ENCODE measurements around the gene CYTH1.
"Not testable (repeated sequence)": the region's sequence is repeated elsewhere in the genome, so short reads cannot be mapped to it uniquely, and the experiment has no call there.

Gene CYTH1

DNA sequence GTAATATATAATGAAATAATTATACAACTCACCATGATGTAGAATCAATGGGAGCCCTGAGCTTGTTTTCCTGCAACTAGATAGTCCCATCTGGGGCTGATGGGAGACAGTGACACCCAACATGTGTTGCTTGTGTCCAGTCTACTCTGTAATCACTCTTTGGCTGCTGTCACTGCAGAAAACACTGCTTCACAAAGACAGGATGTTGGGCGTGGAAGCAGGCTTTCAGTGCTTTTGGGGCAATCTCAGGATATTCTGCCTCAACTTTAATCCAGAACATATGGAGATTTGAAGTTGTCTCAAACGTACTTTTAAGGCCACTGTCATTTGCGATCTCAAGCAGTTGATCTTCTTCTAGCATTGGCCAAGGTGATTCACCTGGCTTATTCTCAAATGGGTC, 94.9 kb downstream of the CYTH1 start:
- no peak for DNase-seq

DNA sequence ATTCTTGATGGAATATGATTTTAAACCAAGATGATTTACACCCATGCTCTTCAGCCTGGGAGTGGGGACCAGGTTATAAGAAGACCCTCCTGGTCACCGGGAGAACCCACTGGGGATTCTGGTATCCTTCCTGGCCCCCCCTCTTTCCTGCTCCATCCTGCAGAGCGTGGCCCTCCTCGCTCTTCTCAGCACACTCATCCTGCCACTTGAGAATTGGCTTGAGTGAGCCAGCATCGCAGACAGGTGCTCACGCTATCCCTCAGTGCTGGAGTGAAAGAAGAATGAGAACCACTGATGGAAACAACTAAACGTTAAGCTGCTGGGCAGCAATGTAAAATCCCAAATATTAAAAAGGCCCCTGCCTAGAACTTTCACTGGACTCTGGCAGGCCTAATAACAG, 98.0 kb downstream of the CYTH1 start:
- DNase-seq, result no peak

DNA sequence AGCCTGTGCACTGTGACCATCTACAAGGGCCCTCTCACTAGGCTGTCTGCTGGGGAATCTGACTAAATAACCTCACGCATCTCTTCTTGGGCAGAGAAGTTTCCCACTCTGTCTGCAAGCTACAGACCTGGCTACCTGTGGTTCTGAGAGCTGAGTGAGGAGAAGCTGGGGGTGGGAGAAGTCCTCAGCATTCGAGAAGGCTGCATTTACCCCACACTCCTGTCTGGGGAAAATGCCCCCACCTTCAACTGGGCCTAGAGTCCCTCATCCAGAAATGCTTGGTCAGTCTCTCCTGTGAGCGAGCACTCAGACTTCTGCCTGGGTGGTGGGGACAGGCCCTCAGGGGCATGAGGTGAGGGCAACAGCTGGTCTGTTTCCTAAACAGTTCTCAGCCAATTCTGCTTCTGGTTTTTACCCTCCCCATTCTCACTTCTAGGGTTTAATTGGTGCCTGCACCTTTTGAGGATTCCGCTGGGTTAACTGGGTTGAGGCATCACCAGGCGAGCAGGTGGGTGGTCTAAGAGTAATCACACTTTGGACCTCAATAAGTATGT, 98.6 kb downstream of the CYTH1 start:
- no peak for DNase-seq

DNA sequence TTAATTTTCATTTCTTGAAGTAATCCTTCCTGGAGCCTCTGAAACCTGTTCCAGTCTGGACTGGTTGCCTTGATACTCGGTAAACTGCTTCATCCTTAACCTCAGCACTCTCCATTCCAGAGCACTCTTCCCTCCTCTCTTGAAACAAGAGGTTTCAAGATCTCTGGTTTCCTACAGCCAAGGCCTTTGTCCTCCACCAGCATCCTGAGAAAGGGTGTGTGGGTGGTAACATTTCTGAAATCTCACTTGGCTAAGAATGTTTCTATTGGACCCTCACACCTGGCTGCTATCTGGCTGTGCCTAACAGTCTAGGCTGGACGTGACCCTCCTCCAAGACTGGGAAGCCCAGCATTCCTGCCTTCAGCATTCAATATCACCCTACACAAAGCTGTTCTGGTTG, 99.7 kb downstream of the CYTH1 start:
- DNase-seq, result no peak

DNA sequence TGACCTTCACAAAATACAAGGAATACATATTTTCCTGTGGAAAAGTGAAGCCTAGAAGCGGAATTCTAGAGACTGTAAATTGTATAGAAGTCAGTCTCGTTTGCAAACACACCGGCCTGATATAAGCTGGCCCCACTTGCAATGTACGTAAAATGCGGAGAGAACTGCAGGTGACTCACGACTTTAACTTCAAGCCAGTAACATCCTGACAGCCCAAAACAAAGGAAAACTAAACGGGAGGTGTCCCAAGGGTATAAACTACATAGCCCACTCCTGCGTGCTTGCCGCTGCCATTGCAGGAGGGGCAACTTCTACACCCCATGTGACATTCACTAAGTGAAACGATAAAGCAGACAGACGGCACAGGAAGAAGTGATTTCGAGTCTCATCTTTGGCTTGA, 101.6 kb downstream of the CYTH1 start:
- DNase-seq, result no peak

DNA sequence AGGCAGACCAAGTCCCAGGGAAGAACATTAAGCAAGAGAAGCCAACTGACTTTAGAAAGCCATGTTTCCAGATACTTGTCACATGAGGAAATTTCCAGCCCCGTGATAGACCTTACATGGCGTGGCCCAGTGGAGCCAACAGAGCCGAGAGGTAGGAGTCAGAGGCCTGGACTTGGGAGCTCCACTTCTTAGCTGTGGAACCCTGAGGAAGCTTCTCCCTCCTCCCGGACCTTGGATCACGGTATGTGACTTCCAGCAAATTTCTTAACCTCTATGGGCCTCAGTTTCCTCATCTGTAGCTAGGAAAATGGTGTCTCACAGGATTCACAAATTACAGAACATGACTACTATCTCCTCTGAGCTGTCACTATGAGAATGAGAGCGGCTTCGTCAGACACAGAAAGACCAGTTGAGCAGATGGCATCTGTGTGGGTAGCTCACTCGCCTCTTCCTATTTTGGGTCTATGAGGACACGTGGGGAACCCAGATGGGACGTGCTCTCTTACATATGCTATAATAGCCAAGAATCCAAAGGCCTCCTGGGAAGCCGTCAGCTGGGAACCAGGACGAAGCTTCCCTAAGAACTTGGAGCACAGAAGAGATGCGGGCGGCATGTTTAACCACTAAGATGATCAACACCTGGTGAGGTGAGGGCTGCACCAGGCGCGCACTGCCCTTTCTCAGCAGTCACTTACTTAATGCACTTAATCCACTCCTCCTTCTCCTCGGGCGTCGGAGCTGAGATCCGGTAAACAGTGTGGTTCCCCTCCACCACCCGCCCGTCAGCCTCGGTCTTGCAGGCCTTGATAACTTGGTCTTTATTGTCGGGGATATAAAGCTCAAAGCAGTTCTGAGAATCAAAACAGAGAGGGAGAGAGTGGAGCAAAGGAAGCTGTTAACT, 102.3 kb downstream of the CYTH1 start:
- DNase-seq, result no peak

DNA sequence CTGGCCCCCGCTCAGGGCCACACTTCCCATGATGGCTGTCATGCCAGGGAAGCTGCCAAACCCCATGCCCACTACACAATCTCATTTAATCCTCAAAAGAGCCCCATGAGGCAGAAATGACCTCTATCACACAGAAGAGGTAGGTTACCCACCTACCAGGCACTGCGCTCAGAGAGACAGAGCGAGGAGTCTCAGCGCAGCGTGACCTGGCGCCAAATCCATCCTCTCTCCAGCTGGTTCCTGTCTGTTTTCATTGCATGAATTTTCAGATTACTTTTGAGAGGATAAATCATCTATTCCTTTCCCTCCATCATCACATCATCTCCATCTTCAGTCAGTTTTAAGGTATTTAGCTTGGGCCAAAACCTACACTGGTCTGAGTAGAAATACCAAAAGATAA, 103.4 kb downstream of the CYTH1 start:
- no peak for DNase-seq

DNA sequence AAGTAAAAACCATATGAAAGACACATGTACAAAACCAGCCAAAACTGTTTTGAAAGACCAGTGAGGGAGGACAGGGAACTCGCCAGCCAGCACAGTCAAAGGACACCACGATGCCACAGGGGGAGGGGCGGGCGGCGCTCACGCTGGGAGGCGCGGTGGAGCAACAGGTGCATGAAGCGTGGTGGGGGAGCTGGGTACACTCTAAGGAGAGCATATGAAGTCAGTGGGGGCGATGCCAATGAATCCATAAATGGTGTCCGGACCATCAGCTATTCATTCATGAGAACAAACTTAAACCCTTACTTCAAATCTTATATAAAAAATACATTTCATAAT, 103.9 kb downstream of the CYTH1 start:
- DNase-seq, result no peak

DNA sequence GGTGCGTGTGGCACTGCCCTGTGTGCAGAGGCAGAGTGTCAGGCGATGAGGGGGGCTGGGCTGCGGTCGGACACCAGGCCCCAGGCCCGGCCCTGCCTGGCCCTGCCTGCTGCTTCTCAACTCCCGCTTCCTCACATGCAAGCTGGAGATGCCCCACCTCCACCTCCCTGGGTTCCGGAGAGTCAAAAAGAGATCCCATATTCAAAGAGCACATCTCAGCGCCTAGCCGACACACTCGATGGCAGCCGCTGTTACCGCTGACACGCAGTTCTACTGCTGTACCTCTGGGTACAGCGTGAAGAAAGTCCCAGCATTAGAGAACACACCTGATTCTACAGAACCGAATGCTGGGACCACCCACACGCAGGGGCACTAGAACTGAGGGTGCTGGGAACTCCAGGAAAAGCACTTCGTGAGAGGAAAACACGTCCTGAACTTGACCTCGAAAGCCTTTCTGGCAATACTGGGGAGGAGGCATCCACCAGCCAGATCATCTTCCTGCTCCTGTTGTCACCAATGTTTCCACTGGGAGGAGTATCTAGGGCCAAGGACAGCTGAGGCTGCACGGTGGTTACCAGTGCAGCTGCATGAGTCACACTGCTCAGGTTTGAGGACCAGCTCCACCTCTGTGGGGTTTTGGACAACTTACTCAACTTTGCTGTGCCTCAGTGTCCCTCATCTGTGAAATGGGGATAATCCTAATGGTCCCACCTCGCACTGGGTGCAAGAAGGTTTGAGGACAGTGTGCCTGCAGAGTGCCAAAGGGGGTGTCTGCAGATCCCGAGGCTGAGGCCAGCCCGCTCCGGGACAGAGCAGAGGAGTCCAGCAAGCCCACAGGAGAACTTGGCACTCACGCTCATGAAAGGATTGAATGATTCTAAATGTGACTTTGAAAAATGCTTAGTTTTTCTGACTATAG, 104.5 kb downstream of the CYTH1 start:
- no peak for DNase-seq

DNA sequence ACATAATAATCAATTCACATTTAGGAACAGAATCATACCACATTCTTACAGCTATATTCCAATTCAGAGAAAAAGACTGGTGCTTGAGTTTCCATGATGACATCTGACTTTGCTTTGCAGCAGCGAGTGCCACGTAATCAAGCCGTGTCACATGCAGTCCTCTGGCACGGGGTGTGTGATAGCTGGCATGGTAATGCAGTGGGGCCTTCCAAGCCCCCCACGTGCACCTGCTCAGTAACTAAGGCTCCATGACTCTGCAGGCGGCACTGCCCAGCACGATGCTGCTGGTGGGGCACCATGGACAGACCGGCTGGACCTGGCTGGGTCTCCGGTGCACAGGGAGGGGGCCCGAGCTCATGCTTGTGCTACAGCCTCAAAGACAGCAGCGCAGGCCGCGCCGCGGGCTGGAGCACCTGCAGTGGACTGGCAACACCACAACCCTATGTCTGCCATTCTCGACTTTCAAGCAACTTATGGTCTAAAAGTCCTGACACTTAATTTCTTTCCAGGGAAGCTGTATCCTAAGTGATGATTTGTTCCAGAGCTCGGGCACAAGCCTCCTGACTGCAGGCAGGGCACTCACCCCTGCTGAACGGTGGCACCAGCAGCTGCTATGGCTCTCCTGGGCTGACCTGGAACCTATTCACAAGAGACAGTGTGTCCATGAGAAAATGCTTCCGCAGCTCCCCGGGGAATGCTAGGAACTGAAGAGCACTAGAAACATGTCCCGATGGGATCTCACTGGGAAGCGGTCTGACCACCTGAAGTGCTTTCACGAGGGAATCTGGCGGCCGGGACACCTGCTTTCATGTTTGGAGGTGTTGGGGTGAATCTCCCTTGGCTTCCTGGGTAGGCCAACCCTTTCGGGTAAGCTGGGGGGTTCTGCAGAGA, 105.4 kb downstream of the CYTH1 start:
- DNase-seq, result no peak

DNA sequence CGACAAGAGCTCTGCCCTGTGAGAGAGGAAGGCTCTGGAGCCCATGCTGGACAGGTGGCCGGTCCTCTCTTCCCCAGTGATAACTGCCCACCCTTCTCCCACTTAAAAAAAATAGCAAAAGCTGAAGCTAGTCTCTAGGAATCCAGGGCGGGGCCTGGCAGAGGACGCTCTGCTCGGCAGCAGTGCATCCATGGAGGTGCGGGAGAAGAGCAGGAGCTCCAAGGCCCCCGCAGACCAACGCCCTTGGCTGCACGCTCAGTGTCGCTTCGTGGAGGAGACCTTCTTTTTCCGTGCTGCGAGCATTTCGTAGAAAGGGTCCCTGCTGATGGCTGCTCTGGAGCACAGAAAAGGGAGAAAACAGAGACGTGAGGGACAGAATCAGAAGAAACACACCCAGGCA, 106.2 kb downstream of the CYTH1 start:
- no peak for DNase-seq

DNA sequence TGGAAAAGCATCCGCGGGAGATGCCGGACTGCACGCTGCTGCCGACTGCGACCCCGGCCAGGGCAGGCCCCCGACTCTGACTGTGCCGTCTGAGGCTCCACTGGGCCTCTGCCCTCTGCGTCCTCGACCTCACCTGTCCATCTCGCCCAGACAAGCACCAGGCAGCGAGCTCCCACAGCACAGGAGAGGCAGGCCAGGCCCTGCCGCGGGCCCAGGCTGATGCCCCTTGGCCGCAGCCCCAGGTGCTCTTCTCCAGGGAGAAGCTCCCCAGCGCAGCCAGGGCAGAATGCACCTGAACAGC, 106.8 kb downstream of the CYTH1 start:
- DNase-seq, result no peak

DNA sequence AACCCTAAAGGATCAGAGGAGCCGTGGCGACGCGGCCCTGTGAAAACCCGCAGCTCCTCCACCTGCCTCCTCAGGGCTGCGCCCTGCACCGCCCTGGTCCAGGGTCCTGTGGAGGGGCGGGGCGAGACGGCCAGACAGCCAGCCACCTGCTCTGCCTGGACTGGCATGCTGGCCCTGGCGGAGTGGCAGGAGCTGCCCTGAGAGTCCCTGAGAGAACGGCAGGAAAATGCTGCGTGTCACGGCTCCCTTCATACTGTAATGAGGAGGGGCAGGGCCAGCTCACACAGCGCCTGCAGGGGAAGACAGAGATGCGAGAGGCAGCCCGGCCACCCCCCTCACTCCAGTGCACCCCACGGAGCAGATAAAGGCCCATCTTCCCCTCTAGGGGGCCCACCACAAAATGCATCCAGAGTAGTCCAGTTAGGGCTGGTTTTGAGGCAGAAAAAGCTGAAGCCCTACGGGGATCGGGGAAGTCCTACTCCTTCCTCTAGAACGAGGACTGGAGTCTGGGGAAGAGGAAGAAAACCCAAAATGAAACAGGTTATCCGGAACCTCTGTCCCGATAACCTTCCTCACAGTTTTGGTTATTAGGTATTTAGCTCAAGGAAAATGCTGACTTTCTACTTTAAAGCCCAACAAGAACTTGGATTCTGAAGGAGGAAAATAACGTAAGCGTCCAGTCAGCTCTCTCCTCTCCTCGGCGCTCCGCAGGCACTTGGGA, 107.3 kb downstream of the CYTH1 start:
- peak in 1 of 2 experiments; percentile 7 for DNase-seq

DNA sequence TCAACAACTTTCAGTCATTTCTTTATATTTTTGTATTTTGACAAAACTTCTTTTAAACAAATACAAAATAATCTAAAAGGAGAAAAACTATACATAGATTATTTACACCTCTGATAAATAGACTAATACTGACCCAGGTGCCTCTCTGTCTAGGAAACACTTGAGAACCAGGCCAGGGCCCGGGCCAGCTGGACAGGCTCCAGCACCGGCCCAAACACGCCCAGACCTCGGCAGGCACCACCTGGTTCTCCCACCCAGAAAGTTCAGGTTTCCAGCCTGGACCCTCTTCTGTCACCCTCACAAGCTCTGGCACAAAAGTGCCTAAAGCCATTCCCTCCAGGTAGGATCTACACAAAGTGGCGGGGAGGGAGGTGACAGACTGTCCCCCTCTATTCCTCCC, 107.9 kb downstream of the CYTH1 start:
- no peak for DNase-seq

DNA sequence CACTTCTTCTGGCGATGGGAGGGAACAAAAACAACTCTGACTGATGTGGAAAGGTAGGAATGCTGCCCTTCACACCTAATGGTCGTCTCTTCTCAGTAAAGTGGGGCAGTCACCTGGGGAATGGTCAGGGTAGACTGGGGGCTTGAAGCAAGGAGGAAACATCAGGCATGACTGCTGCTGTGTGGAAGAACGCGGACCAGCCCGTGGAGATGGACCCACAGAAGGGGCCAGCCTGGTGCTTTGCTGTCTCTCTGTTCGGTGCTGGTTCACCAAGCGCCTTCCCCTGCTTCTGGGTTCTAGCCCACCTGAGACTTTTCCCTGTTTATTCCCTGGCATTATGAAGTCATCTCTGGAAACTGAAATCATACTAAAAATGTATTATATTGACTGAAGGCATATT, 108.7 kb downstream of the CYTH1 start:
- no peak for DNase-seq

DNA sequence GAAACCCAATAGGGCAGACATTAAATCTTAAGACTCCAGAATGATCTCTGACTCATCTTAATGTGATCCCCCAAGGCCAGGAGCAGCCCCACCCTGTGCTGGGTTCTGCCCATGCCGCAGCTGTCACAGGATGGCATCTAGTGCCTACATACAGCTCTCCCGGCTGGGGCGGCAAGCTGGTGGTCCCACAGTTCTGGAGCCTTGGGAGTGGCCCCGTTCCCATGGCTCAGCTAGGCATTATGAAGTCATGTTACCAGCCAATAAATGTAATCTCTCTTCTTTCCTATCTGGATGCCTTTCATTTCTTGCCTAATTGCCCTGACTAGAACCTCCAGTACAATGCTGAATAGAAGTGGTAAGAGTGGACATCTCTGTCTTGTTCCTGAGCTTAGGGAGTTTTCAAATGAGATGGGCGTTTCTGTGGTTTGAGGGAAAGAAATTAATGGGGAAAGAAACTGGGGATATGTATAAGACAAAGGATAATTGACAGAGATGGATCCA, 109.2 kb downstream of the CYTH1 start:
- DNase-seq, result no peak

DNA sequence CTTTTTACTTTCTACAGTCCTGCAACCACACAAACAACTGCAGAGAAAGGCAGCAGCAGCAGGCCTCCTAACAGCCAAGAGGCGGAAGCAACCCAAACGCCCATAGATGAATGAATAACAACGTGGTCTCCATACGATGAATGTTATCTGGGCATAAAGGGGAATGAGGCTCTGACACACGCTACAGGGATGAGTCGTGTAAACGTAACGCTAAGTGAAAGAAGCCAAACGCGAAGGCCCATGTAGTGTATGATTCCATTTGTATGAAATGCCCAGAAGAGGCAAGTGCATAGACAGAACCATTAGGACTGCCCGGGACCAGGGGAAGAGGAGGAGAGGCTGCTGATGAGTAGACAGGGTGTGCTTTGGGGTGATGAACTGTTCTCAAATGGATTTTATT, 110.1 kb downstream of the CYTH1 start:
- DNase-seq, result no peak

DNA sequence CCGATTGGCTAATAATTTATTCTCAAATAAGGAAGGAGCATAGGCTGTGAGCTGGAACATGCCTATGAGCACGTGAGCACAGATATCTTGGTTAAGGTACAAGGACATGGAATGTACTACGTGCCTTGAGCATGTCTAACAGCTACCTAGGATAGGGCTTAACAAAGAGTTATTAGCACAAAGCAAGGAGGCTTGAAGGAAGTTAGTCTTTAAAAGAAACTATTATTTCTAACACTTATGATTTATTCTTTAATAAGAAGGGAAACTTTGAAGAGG, 110.4 kb downstream of the CYTH1 start:
- not testable (repeated sequence) for DNase-seq

DNA sequence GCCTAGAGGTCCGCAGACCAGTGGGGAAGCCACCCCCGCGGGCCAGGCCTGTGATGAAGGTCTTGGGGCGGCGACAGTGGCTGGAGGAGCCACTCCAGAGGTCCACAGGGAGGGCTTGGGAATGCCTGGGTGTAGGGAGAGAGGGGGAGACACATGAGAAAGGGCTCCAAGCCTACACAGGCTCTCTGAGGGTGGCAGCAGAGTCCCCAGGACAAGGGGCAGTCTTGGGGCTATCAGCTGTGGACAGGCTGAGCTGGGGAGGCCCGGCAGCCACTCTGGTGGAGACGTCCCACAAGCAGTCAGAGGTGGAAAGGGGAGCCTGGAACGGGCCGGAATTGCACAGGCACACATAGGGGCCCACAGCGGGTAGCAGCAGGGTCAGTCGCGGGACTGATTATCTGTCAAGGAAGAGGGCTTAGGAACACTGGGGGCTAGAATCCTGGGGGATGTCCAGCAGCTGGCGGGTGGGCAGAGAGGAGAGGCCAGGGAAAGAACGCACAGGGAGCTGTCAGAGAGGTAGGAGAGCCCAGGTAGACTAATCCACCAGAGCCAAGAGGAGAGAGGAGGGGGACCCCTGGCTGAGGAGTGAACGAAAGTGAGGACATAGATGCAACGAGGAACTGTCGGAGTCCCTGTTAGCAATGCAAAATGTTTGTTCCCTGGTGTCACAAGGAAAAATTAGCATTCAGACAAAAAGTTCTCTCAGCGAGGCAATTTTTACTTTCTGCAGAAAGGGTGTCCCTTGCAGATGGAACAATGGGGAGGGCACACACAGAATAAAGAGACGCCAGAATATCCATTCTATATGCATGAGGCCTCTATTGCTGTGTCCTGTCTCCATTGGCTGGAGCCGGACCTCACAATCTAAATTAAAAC, 111.0 kb downstream of the CYTH1 start:
- DNase-seq, result no peak

DNA sequence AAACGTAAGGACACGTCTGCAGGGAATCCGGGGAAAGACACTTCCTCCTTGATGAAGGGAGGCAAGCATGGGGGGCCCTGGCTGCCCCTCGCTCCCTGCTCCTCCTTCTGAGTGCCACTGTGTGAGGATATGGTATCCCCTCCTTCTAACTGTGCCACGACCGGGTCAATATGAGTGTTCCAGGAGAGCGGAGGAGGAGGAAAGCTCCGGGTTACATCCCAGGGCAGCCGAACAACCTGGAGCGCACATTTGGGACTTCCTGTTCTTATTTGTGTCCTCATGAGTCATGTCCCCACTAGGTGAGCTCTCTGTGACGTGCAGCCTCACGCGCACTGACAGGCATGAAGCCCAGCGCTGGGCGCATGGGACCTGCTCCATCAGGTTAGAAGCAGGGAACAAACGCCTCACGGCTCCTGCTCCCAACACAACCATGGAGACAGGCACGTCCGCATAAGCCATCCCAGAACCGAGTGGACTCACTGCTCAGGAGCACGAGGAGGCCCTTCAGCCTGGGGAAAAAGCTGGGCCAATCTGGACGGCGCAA, 112.0 kb downstream of the CYTH1 start:
- no peak for DNase-seq
